Anterior cingulate cortex (tissue), 58 donors: ENCODE measurements around the gene COL20A1.

Experiments
- DNase-seq, 58 donors: peaks; one replicate each; lab custom pipeline; 2025; lab: John Stamatoyannopoulos, UW

Gene COL20A1

GRCh38 chr20:63315240-63315689, 22.3 kb downstream of the COL20A1 start:
- DNase-seq: no peak

GRCh38 chr20:63315731-63316491, 22.9 kb downstream of the COL20A1 start:
- no peak for DNase-seq

- DNase-seq: no peak
These were observed 23.5 kb downstream of the COL20A1 start for GRCh38 chr20:63316502-63316921.

- no peak for DNase-seq
These were observed 24.1 kb downstream of the COL20A1 start for GRCh38 chr20:63317061-63317460.

- no peak for DNase-seq
These were observed 24.8 kb downstream of the COL20A1 start for GRCh38 chr20:63317601-63318291.

DNA sequence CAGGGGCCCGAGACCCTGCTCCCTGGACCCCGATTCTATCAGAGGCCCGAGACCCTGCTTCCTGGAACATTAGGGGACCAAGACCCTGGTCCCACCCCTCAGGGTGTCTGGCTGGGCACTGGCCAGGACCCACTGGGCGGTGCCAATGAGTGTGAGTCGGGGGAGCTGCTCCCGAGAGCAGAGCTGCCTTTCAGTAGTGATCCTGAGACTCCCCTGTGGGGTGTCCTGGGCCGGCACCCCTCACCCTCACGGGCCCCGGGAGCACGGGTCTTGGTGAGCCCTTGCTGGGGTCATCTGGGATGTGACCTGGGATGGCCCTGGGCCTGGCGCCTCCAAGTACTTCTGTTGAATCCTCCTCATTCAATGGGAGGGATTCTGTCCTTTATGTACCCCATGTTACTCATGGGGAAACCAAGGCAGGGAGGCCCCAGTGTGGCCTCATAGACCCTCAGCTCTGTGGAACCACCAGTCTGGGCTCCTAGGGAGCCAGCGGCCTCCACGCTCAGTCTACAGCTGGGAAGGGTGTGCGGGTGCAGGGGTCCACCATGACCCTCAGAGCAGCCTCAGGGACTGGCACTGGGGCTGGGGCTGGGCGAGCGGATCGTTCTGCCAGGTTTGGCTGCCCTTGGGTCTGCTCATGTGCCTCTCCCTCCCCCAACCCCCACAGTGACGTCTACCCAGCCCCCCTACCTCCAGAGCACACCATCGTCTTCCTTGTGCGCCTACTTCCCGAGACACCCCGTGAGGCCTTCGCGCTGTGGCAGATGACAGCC, 25.6 kb downstream of the COL20A1 start:
- DNase-seq: no peak

- DNase-seq: no peak
These were observed 26.4 kb downstream of the COL20A1 start for GRCh38 chr20:63319164-63320040.

GRCh38 chr20:63320041-63320511, 27.1 kb downstream of the COL20A1 start:
- no peak for DNase-seq

GRCh38 chr20:63320616-63321147, 27.7 kb downstream of the COL20A1 start:
- no peak for DNase-seq

DNA sequence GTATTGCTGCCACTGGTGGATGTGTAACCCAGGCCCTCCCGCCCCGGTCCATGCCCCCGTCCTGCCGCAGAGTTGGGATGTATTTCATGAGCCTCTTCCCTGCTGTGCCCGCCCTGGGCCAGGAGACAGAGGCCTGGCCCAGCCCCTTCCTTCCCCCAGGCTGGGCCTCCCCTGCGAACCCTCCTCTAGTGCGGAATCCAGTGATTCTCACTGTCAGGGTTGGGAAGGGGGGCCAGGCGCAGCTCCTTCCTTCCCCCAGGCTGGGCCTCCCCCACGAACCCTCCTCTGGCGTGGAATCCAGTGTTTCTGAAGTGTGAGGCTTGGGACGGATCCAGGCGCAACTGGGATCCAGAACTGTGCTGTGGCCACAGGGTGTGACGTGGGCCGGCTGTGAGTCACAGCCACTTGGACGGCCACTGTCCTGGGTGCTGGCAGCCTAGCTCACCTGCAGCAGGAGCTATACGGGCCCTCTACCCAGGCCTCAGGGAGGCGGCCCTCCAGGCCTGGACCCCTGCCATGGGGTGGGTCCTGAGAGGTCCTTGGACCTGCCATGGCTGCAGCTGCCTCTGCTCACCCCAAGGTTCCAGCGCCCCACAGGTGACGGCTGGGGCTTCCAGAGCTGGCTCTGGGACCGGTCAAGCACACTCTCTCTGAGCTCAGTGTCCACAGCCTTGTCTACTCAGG, 28.3 kb downstream of the COL20A1 start:
- peak in 2 of 58 donors; percentile 29 to 31 for DNase-seq

- DNase-seq: peak in 6 of 58 donors; percentile 11 to 45 (median 14)
These were observed 29.4 kb downstream of the COL20A1 start for GRCh38 chr20:63322146-63322932.

- no peak for DNase-seq
These were observed 29.9 kb downstream of the COL20A1 start for GRCh38 chr20:63322933-63323273.

DNA sequence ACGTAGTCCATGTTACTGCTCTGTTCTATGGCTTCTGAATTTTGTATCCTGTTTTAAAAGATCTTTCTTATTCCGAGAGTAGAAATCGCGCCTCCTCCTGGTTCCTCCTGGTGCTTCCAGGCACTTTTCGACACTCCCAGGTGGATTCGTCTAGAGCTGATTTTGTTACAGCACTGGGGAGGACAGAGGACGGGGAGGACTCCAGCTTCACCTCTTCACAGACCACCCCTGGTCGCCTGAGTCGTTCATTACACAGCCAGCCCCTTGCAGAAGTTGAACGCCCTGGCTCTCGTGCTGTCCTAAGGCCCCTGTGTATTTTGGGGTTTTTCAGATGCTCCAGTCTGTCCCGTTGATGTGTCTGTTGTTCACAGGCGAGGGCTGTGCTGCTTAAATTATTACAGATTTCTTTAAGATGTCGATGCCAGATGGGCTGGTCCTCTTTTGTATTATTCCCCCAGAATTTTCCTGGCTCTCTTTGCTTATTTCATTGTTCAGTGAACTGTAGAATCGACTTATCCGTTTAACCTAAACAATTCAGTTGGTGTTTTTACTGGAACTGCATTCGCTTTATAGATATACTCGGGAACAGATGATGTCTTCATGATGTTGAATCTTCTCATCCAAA, 30.5 kb downstream of the COL20A1 start:
- no peak for DNase-seq

DNA sequence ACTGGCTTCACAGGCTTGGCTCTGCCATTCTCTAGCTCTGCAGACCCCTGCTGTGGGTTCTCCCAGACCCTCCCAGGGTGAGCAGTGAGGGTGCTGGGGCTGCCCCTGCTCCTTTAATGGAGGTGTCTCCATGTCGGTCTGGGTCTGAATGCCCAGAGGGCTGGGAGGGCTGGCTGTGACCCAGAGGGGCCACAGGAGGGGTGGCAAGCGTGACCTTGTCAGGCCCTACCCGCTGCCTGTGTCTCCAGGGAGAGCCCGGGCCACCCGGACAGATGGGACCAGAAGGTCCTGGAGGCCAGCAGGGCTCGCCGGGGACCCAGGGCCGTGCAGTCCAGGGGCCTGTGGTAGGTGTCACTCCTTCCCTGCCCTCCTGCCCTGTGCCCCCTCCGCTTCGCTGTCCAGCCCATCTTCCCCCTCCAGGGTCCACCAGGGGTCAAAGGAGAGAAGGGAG, 32.1 kb downstream of the COL20A1 start:
- DNase-seq: no peak

DNA sequence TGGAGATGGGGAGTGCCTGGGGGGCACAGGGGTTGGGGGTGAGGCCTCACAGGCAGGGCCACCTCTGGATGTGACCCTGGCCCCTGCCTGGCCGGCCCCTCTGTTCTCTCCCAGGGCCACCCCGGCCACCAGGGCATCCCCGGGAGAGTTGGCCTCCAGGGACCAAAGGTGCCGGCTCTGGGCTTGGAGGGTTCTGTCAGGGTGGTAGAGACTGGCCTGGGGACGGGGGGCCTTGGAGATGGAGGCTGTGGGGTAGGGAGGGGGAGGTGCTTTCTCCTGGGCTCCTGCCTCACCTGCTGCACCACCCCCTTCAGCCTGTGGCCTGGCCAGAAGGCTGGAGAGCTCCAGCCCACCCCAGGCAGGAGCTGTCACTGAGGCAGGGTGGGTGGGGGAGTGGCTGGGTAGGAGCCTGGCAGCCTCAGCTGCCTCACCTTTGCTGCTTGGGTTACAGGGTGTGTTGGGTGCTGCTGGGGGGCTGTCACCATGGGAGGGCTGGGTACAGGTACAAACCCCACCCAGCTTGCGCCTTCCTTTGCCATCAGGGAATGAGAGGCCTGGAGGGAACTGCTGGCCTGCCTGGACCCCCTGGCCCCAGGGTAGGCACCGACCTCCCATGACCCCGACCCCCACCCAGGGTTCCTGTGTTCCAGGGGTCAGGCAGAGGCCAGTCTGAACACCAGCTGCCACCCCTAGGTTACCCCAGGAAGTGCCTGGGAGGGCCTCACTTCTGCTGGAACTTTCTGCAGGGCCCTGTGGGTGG, 32.7 kb downstream of the COL20A1 start:
- DNase-seq: no peak

DNA sequence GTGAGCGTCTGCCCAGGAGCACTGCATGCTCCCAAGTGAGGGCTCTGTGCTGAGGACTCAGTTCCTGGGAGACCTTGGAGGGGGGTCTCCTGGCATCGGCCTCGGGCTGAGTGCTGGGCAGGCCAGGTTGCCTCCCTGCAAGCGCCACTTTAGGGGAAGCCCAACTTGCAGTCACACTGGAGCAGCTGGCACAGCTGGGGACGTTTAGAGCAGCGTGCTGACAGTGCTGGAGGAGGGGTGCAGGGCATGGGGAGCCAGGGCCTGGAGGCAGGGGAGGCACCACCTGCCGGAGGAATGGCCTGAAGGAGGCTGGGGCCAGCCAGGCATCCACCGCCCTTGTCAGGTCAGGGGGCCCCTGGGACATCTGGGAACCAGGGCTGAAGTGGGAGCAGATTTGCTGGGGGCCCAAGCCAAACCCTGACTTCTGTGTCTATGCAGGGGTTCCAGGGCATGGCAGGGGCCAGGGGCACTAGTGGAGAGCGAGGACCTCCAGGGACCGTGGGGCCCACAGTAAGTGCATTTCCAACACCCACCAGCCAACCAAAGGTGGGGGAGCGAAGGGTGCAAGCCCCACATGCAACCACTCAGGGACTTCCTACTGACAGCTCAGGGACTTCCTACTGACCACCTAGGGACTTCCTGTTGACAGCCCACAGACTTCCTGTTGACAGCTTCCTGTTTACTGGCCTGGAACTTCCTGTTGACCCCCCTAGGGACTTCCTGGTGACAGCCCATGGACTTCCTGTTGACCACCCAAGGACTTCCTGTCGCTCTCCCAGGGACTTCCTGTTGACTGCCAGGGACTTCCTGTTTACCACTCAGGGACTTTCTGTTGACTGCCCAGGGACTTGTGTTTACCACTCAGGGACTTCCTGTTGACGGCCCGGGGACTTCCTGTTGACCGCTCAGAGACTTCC, 33.6 kb downstream of the COL20A1 start:
- no peak for DNase-seq
